GM12878 (cell line): ENCODE results near the gene FBXO33. TPM values are rescaled to one million over a fixed set of nuclear protein-coding genes. Genes with fewer than 3 reads are reported as not detected.
A peak's percentile ranks its signal among the peaks of the same experiment; 100 is the strongest.

Experiments
- ATF7 ChIP-seq: fragments of 450-650 bp; IDR thresholded peaks from 2 replicates; pipeline ENCODE4 v1.6.1; 2016; ENCODE audit warnings: low read depth, mild to moderate bottlenecking
- E4F1 ChIP-seq: fragments of 450-650 bp; IDR thresholded peaks from 2 replicates; pipeline ENCODE4 v1.6.1; 2018; ENCODE audit warnings: borderline replicate concordance, mild to moderate bottlenecking; ENCODE audit not compliant: partially characterized antibody
- ESRRA ChIP-seq: IDR thresholded peaks from 2 replicates; pipeline ENCODE4 v1.6.1; 2012; ENCODE audit warnings: mild to moderate bottlenecking, low read length, improper control_type of control experiment
- PAX5 ChIP-seq: IDR thresholded peaks from 2 replicates; pipeline ENCODE4 v1.6.1; 2011; ENCODE audit warnings: low read depth, low read length, borderline replicate concordance
- PML ChIP-seq: IDR thresholded peaks from 2 replicates; pipeline ENCODE4 v1.6.1; 2012; ENCODE audit warnings: low read length, inconsistent platforms
- RAD21 ChIP-seq: IDR thresholded peaks from 2 replicates; pipeline ENCODE4 v1.6.1; 2011; ENCODE audit warnings: mild to moderate bottlenecking, low read depth, low read length, moderate library complexity; ENCODE audit not compliant: insufficient read depth
- SIX5 ChIP-seq: IDR thresholded peaks from 2 replicates; pipeline ENCODE4 v1.6.1; 2011; ENCODE audit warnings: mild to moderate bottlenecking, low read depth, low read length, moderate library complexity; ENCODE audit not compliant: severe bottlenecking
- SMARCA5 ChIP-seq: fragments of 450-650 bp; IDR thresholded peaks from 2 replicates; pipeline ENCODE4 v1.6.1; 2017; ENCODE audit warnings: mild to moderate bottlenecking
- SREBF2 ChIP-seq: IDR thresholded peaks from 2 replicates; pipeline ENCODE4 v1.6.1; 2012; ENCODE audit warnings: mild to moderate bottlenecking, low read length
- SUZ12 ChIP-seq: fragments of 200-600 bp; sonication (generic); IDR thresholded peaks from one replicate; pipeline ENCODE4 v1.6.1; 2018; ENCODE audit warnings: antibody characterized with exemption, mild to moderate bottlenecking; ENCODE audit not compliant: unreplicated experiment
- TAF1 ChIP-seq: IDR thresholded peaks from 2 replicates; pipeline ENCODE4 v1.6.1; 2011; ENCODE audit warnings: mild to moderate bottlenecking, low read depth, low read length, borderline replicate concordance
- TBL1XR1 ChIP-seq: IDR thresholded peaks from 2 replicates; pipeline ENCODE4 v1.6.1; 2012; ENCODE audit warnings: low read depth, low read length, improper control_type of control experiment
- ZBTB33 ChIP-seq: fragments of 450-650 bp; IDR thresholded peaks from 2 replicates; pipeline ENCODE4 v1.6.1; 2017; ENCODE audit warnings: mild to moderate bottlenecking
- ZNF687 ChIP-seq: fragments of 450-650 bp; IDR thresholded peaks from 2 replicates; pipeline ENCODE4 v1.6.1; 2017; ENCODE audit warnings: mild to moderate bottlenecking, moderate library complexity
- polyA plus RNA-seq, 11 experiments: library from polyadenylated mRNA; depleted of rRNA in 4 of 11; unstranded in 6 of 11; stranded (reverse) in 5 of 11; fragments of >200 nt; fragmentation: Nextera tagmentation in 4 of 11; fragmentation: Illumina TruSeq in 1 of 11; extraction: Ambion mirVana in 4 of 11; extraction: Trizol in 1 of 11; gene quantifications; 1 replicate in 1 of 11; 2 replicates in 10 of 11; pipeline versions ENCODE4 v1.2.1 to v1.2.3, GENCODE V29; 2011 to 2016; ENCODE audit warnings: inconsistent platforms in 2 of 11, missing spikeins in 2 of 11, low read depth in 1 of 11
- total RNA-seq, 4 experiments: library from RNA; depleted of rRNA in 3 of 4; stranded (reverse); fragments of >200 nt in 3 of 4; fragmentation: Illumina TruSeq in 1 of 4; extraction: Trizol in 1 of 4; gene quantifications; 2 replicates each; pipeline versions ENCODE4 v1.2.1 to v1.2.3, GENCODE V29; 2013 to 2021
- TF ChIP-seq, protein P1 (sequence below): IDR thresholded peaks from 2 replicates; pipeline ENCODE4 v1.6.1; 2011; ENCODE audit warnings: low read depth, low read length, improper control_type of control experiment, borderline replicate concordance
- TF ChIP-seq, protein P2 (sequence below): fragments of 450-650 bp; IDR thresholded peaks from 2 replicates; pipeline ENCODE4 v1.6.1; 2017; ENCODE audit warnings: mild to moderate bottlenecking, moderate library complexity

Gene FBXO33
- total and polyA plus RNA-seq, 10 of the 15 experiments (the other 5 are each of a cell fraction or from before 2014, with no cell fraction given), result 4.7 to 56.9 (median 19.6) TPM

DNA sequence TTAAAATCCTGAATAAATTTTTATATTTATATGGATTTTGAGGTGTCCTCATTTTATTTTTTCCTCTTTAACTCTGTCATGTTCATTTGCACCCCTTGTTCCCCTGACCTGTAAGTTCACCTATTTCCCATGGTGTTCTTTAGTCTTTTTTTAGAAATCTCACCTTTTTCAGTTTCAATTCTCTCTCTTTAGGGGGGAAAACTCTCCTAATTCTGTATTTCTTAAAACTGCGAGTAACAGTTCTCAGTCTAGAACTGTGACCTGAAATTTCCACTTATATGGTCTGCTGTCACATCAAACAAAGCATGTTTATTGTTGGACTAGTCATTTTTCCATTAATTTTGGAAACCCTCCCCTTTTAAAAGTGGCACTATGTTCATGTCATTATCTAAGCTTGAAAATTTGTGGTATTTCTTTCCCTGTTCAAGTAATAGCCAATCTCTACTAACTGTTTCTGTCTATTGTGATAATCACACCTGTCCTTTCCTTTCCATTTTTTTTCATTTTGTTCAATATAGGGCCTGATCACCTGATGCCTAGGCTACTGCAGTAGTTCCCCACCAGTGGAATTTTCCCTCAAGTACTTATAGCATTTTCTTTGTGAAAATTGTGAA is 14.0 kb upstream of the FBXO33 start (continued):
- TF ChIP-seq SIX5, result no peak
- no peak for TF ChIP-seq RAD21
- TF ChIP-seq E4F1, result no peak
- no peak for TF ChIP-seq TAF1
- TF ChIP-seq PML, result no peak
- TF ChIP-seq SMARCA5, result no peak
- no peak for TF ChIP-seq TBL1XR1
- TF ChIP-seq SREBF2, result no peak
- TF ChIP-seq PAX5, result no peak
- TF ChIP-seq ZNF687, result no peak
- no peak for TF ChIP-seq ESRRA
- TF ChIP-seq, protein P1, sequence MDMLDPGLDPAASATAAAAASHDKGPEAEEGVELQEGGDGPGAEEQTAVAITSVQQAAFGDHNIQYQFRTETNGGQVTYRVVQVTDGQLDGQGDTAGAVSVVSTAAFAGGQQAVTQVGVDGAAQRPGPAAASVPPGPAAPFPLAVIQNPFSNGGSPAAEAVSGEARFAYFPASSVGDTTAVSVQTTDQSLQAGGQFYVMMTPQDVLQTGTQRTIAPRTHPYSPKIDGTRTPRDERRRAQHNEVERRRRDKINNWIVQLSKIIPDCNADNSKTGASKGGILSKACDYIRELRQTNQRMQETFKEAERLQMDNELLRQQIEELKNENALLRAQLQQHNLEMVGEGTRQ, result no peak
- peak; percentile 83 for TF ChIP-seq ATF7
- TF ChIP-seq ZBTB33, result no peak
- TF ChIP-seq, protein P2, sequence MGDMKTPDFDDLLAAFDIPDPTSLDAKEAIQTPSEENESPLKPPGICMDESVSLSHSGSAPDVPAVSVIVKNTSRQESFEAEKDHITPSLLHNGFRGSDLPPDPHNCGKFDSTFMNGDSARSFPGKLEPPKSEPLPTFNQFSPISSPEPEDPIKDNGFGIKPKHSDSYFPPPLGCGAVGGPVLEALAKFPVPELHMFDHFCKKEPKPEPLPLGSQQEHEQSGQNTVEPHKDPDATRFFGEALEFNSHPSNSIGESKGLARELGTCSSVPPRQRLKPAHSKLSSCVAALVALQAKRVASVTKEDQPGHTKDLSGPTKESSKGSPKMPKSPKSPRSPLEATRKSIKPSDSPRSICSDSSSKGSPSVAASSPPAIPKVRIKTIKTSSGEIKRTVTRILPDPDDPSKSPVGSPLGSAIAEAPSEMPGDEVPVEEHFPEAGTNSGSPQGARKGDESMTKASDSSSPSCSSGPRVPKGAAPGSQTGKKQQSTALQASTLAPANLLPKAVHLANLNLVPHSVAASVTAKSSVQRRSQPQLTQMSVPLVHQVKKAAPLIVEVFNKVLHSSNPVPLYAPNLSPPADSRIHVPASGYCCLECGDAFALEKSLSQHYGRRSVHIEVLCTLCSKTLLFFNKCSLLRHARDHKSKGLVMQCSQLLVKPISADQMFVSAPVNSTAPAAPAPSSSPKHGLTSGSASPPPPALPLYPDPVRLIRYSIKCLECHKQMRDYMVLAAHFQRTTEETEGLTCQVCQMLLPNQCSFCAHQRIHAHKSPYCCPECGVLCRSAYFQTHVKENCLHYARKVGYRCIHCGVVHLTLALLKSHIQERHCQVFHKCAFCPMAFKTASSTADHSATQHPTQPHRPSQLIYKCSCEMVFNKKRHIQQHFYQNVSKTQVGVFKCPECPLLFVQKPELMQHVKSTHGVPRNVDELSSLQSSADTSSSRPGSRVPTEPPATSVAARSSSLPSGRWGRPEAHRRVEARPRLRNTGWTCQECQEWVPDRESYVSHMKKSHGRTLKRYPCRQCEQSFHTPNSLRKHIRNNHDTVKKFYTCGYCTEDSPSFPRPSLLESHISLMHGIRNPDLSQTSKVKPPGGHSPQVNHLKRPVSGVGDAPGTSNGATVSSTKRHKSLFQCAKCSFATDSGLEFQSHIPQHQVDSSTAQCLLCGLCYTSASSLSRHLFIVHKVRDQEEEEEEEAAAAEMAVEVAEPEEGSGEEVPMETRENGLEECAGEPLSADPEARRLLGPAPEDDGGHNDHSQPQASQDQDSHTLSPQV, result no peak
- no peak for TF ChIP-seq SUZ12
